ENCODE results near the gene FBLN1. TPM values are rescaled to one million over a fixed set of nuclear protein-coding genes. Genes with fewer than 3 reads are reported as not detected.

Gene FBLN1
- total and polyA plus RNA-seq, 9 donors, result 62.7 to 394 (median 189) TPM

GRCh38 chr22:45468872-45469271 lies 33.8 kb upstream of the FBLN1 start:
- no peaks in the 10 kb centered on the region for H3K27me3 ChIP-seq
- intact Hi-C loops (cut with DNase I), result no loop called here
- H3K27ac ChIP-seq, result peak overlapping the region in 1 of 2 donors; percentile 34
- DNase-seq, result peak in 2 of 5 donors; percentile 7 to 26
- peaks cover 2% of the 10 kb centered on the region for H3K4me1 ChIP-seq (ENCODE audit: insufficient read depth)
- TF ChIP-seq POLR2A (IDR thresholded peaks at IDR 0.05), result no peak
- TF ChIP-seq EP300 (IDR thresholded peaks at IDR 0.05), result no peak
- no peak for TF ChIP-seq CTCF (IDR thresholded peaks at IDR 0.05)
- no peaks in the 10 kb centered on the region for H3K9me3 ChIP-seq
- WGBS, 3 donors, result 34 to 39% (median 38%) methylated on average over 7 of the region's 7 CpGs
- H3K36me3 ChIP-seq, result no peaks in the 10 kb centered on the region
- H3K4me3 ChIP-seq, result no peak overlapping the region

- TF ChIP-seq POLR2A (IDR thresholded peaks at IDR 0.05), result no peak
- no peak for TF ChIP-seq EP300 (IDR thresholded peaks at IDR 0.05)
- TF ChIP-seq CTCF (IDR thresholded peaks at IDR 0.05), result no peak
- Histone ChIP-seq H3K36me3 (no peaks in the 10 kb centered on the region), H3K4me3 (no peak overlapping the region), H3K4me1 (ENCODE audit: insufficient read depth) (peaks cover 2% of the 10 kb centered on the region), H3K9me3 (no peaks in the 10 kb centered on the region), H3K27me3 (no peaks in the 10 kb centered on the region), H3K27ac (peak overlapping the region in 1 of 2 donors; percentile 34)
- intact Hi-C loops (cut with DNase I), result no loop called here
- DNase-seq, result peak in 1 of 5 donors; percentile 10
- WGBS, 3 donors, result 12 to 16% (median 12%) methylated on average over 8 of the region's 8 CpGs
These were observed 33.2 kb upstream of the FBLN1 start for GRCh38 chr22:45469281-45470073.

- peak in 2 of 5 donors; percentile 4 to 29 for DNase-seq
- Histone ChIP-seq H3K27ac (no peak overlapping the region), H3K4me3 (no peak overlapping the region), H3K9me3 (no peaks in the 10 kb centered on the region), H3K36me3 (no peaks in the 10 kb centered on the region), H3K4me1 (ENCODE audit: insufficient read depth) (peaks cover 2% of the 10 kb centered on the region), H3K27me3 (no peaks in the 10 kb centered on the region)
- WGBS, 3 donors, result 81 to 84% (median 84%) methylated on average over 11 of the region's 11 CpGs
- intact Hi-C loops (cut with DNase I), result no loop called here
- TF ChIP-seq CTCF (IDR thresholded peaks at IDR 0.05) (no peak), POLR2A (IDR thresholded peaks at IDR 0.05) (no peak), EP300 (IDR thresholded peaks at IDR 0.05) (no peak)
These were observed 31.8 kb upstream of the FBLN1 start for GRCh38 chr22:45470871-45471270.

- no peaks in the 10 kb centered on the region for H3K36me3 ChIP-seq
- H3K4me1 ChIP-seq (ENCODE audit: insufficient read depth), result peaks cover 6% of the 10 kb centered on the region
- intact Hi-C loops (cut with DNase I), result loop anchor here in 1 of 4 donors (2.0 kb wide), 1 partner anchor 14 kb away; no protein-coding TSS in a partner anchor
- no peak overlapping the region for H3K4me3 ChIP-seq
- no peaks in the 10 kb centered on the region for H3K27me3 ChIP-seq
- no peak for TF ChIP-seq EP300 (IDR thresholded peaks at IDR 0.05)
- TF ChIP-seq CTCF (IDR thresholded peaks at IDR 0.05), result no peak
- no peak for TF ChIP-seq POLR2A (IDR thresholded peaks at IDR 0.05)
- no peak overlapping the region for H3K27ac ChIP-seq
- H3K9me3 ChIP-seq, result no peaks in the 10 kb centered on the region
- DNase-seq, result peak in 1 of 5 donors; percentile 19
- WGBS, 3 donors, result 94 to 98% (median 94%) methylated on average over 3 of the region's 3 CpGs
These were observed 30.3 kb upstream of the FBLN1 start for GRCh38 chr22:45472426-45472825.
